Right atrium auricular region (tissue), 2 donors: ENCODE measurements around the gene TSSK6. TPM values are rescaled to one million over a fixed set of nuclear protein-coding genes. Genes with fewer than 3 reads are reported as not detected.

Experiments used
- DNase-seq: peaks from one replicate; pipeline ENCODE4 v3.0.0-alpha.2; 2019; ENCODE audit warnings: low spot score
- H3K27ac ChIP-seq, 2 donors: fragments of 200-600 bp; sonication (generic); 1 replicate in 1 of 2; 2 replicates in 1 of 2; pipeline ENCODE4 v1.5.1; 2016 to 2019
- H3K27me3 ChIP-seq, 2 donors: fragments of 200-600 bp; sonication (generic); one replicate each; pipeline versions ENCODE4 v1.5.1 to v1.6.0; 2017 to 2019
- H3K36me3 ChIP-seq: fragments of 200-600 bp; sonication (generic); one replicate; pipeline ENCODE4 v1.5.1; 2016
- H3K4me1 ChIP-seq, 2 donors: fragments of 200-600 bp; sonication (generic); one replicate each; pipeline versions ENCODE4 v1.5.1 to v1.6.0; 2017 to 2019
- H3K4me3 ChIP-seq, 2 donors: fragments of 200-600 bp; sonication (generic); 1 replicate in 1 of 2; 2 replicates in 1 of 2; pipeline ENCODE4 v1.5.1; 2017 to 2019; ENCODE audit warnings: mild to moderate bottlenecking in 1 of 2, moderate library complexity in 1 of 2
- H3K9me3 ChIP-seq, 2 donors: fragments of 200-600 bp; sonication (generic); one replicate each; pipeline ENCODE4 v1.5.1; 2019
- total RNA-seq, 2 donors: library from RNA; depleted of rRNA; stranded (reverse); fragments of >200 nt; gene quantifications; one replicate each; pipeline ENCODE4 v1.1.0, GENCODE V29; 2016
- TF ChIP-seq, protein P1 (sequence below), 2 donors: fragments of 200-600 bp; sonication (generic); IDR thresholded peaks; one replicate each; pipeline ENCODE4 v1.5.1; 2019; ENCODE audit warnings: antibody characterized with exemption in 2 of 2

The TSSK6 gene
- total RNA-seq, 2 donors from 2014 or later, result 1.2 to 1.3 TPM

GRCh38 chr19:19499272-19499995 lies 15.9 kb downstream of the TSSK6 start:
- TF ChIP-seq, protein P1, sequence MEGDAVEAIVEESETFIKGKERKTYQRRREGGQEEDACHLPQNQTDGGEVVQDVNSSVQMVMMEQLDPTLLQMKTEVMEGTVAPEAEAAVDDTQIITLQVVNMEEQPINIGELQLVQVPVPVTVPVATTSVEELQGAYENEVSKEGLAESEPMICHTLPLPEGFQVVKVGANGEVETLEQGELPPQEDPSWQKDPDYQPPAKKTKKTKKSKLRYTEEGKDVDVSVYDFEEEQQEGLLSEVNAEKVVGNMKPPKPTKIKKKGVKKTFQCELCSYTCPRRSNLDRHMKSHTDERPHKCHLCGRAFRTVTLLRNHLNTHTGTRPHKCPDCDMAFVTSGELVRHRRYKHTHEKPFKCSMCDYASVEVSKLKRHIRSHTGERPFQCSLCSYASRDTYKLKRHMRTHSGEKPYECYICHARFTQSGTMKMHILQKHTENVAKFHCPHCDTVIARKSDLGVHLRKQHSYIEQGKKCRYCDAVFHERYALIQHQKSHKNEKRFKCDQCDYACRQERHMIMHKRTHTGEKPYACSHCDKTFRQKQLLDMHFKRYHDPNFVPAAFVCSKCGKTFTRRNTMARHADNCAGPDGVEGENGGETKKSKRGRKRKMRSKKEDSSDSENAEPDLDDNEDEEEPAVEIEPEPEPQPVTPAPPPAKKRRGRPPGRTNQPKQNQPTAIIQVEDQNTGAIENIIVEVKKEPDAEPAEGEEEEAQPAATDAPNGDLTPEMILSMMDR (IDR thresholded peaks at IDR 0.05), result no peak
- Histone ChIP-seq H3K27ac (no peak overlapping the region), H3K27me3 (no peaks in the 10 kb centered on the region), H3K36me3 (peaks cover 92% of the 10 kb centered on the region), H3K4me3 (no peak overlapping the region), H3K9me3 (no peaks in the 10 kb centered on the region), H3K4me1 (no peaks in the 10 kb centered on the region)
- DNase-seq, result no peak

- Histone ChIP-seq H3K4me3 (no peak overlapping the region), H3K4me1 (no peaks in the 10 kb centered on the region), H3K9me3 (no peaks in the 10 kb centered on the region), H3K36me3 (peaks cover 91% of the 10 kb centered on the region), H3K27ac (no peak overlapping the region), H3K27me3 (no peaks in the 10 kb centered on the region)
- no peak for DNase-seq
- TF ChIP-seq, protein P1 (IDR thresholded peaks at IDR 0.05), result no peak
Observed at GRCh38 chr19:19498255-19498991, 16.9 kb downstream of the TSSK6 start.

- Histone ChIP-seq H3K9me3 (no peaks in the 10 kb centered on the region), H3K36me3 (peaks cover 76% of the 10 kb centered on the region), H3K4me3 (no peak overlapping the region), H3K27ac (no peak overlapping the region), H3K27me3 (no peaks in the 10 kb centered on the region), H3K4me1 (no peaks in the 10 kb centered on the region)
- TF ChIP-seq, protein P1 (IDR thresholded peaks at IDR 0.05), result no peak
- DNase-seq, result no peak
Observed at GRCh38 chr19:19495614-19496603, 19.4 kb downstream of the TSSK6 start.

DNA sequence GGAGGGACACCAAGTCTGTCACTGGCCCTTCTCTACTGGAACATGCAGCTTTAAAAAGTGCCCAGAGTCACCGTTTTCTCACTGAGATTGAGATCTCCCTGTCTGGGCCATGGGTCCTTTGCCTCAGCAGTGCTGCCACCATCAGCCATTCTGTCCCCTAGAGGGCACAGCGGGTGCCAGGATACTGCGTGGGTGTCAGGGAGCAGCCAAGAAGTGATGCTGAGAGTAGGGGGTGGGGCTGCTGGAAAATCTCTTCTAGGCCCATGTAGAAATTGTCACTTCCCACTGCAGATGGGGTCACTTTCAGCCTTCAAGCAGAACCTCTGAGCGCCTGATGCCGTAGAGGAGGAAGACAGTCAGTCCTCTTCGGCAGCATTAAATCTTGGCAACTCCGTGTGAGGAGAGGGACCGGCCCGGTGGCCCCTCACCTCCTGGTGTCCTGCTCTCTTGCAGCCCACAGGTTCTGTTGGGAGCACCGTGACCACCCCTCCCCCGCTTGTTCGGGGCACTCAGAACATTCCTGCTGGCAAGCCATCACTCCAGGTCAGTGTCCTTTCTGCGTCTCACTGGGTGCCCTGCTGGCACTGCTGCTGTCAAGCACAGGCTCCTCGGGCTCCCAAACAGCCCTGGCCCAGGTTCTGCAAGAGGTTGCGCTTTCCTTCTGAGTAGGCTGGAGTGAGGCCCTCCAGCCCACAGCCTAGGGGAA lies 21.4 kb downstream of the TSSK6 start:
- H3K27ac ChIP-seq, result no peak overlapping the region
- TF ChIP-seq, protein P1 (IDR thresholded peaks at IDR 0.05), result no peak
- no peak for DNase-seq
- no peaks in the 10 kb centered on the region for H3K9me3 ChIP-seq
- peaks cover 0 to 17% of the 10 kb centered on the region in 2 donors for H3K4me1 ChIP-seq
- H3K36me3 ChIP-seq, result peaks cover 57% of the 10 kb centered on the region
- H3K4me3 ChIP-seq, result no peak overlapping the region
- H3K27me3 ChIP-seq, result no peaks in the 10 kb centered on the region

DNA sequence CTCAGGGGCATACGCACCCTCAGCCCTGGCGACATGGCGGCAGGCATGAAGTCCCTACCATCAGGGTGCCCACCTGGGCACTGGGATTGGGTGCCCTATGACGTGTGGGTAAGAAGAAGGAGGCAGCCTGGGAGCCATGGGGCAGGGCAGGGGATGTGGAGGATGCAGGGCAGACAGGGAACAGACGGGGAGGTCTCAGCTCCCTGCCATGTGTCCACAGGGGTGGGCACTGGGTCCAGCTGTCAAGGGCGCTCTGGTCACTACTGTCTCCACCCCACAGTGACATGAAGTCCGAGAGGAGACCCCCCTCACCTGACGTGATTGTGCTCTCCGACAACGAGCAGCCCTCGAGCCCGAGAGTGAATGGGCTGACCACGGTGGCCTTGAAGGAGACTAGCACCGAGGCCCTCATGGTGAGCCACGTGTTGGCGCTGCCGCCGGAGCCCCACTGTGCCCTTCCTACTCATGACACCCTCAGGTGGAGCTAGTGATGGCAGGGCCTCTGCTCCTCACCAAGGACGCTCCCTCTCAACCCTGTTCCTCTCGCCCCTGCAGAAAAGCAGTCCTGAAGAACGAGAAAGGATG lies 23.2 kb downstream of the TSSK6 start:
- Histone ChIP-seq H3K27ac (no peak overlapping the region), H3K4me1 (peaks cover 0 to 36% of the 10 kb centered on the region in 2 donors), H3K27me3 (no peaks in the 10 kb centered on the region), H3K36me3 (peaks cover 38% of the 10 kb centered on the region), H3K9me3 (no peaks in the 10 kb centered on the region), H3K4me3 (no peak overlapping the region)
- TF ChIP-seq, protein P1 (IDR thresholded peaks at IDR 0.05), result no peak
- DNase-seq, result no peak
